HepG2 (cell line): ENCODE data around the gene CAMK2N2. TPM values are rescaled to one million over a fixed set of nuclear protein-coding genes. Genes with fewer than 3 reads are reported as not detected.

Experiments used
- ATAC-seq: fragments of 200-7000 bp; cut with Tn5 transposase; 3 replicates; pipeline ENCODE4 v1.9.1; 2020; ENCODE audit warnings: mild to moderate bottlenecking, moderate library complexity
- BruUV-seq: library from RNA; stranded (reverse); fragments of 400-500 nt; replicated peaks from 2 replicates; lab custom pipeline; 2021; lab: Mats Ljungman, UMichigan
- CTCF ChIA-PET: fragments of 300-600 bp; formaldehyde crosslinking; extraction: SDS; loops from one replicate; lab custom pipeline; 2021; ENCODE audit warnings: low total read pairs, inconsistent platforms, low intra/inter-chr PET ratio; lab: Yijun Ruan, JAX
- POLR2A ChIA-PET: fragments of 350-600 bp; sonication (Branson Sonifier 250); formaldehyde crosslinking; loops from one replicate; lab custom pipeline; 2020; ENCODE audit warnings: antibody characterized with exemption, inconsistent platforms; lab: Yijun Ruan, JAX
- DNase-seq: peaks from one replicate; pipeline ENCODE4 v3.0.0-alpha.2; 2015; ENCODE audit warnings: low spot score
- FAIRE-seq: peaks from 3 replicates; lab custom pipeline; 2011; peaks lifted over from hg19 to GRCh38; lab: Jason Lieb, UNC
- H2AFZ ChIP-seq: one replicate; pipeline ENCODE4 v1.6.1; 2011; ENCODE audit warnings: low read length, inconsistent platforms
- H3K27ac ChIP-seq: fragments of 300-600 bp; 3 replicates; pipeline ENCODE4 v1.8.0; 2011; ENCODE audit warnings: mixed run types, mild to moderate bottlenecking, mixed read lengths, low read length, inconsistent platforms; ENCODE audit not compliant: insufficient read depth; ENCODE audit errors: extremely low read length
- H3K27me3 ChIP-seq, 2 experiments: fragments of 200-600 bp in 1 of 2; 2 replicates in 1 of 2; 3 replicates in 1 of 2; pipeline versions ENCODE4 v1.6.0 to v1.8.0; 2011; ENCODE audit warnings: low read length in 2 of 2, mild to moderate bottlenecking in 2 of 2, moderate library complexity in 2 of 2, inconsistent platforms in 1 of 2; ENCODE audit not compliant: insufficient read depth in 2 of 2, control insufficient read depth in 1 of 2
- H3K36me3 ChIP-seq, 2 experiments: fragments of 200-600 bp in 1 of 2; replicated peaks in 1 of 2; 2 replicates in 1 of 2; 3 replicates in 1 of 2; pipeline versions ENCODE4 v1.5.1 to v1.8.0; 2011; ENCODE audit warnings: low read length in 2 of 2, inconsistent platforms in 1 of 2; ENCODE audit not compliant: insufficient read depth in 2 of 2, control insufficient read depth in 1 of 2
- H3K4me1 ChIP-seq: 2 replicates; pipeline ENCODE4 v1.5.1; 2012; ENCODE audit warnings: low read length, inconsistent platforms; ENCODE audit not compliant: insufficient read depth
- H3K4me2 ChIP-seq: 2 replicates; pipeline ENCODE4 v1.6.0; 2011; ENCODE audit warnings: low read depth, low read length, inconsistent platforms
- H3K4me3 ChIP-seq, 3 experiments: fragments of 200-600 bp in 1 of 3; sonication (generic), shearing (Covaris generic) in 1 of 3; replicated peaks in 1 of 3; 2 replicates each; pipeline ENCODE4 v1.5.1; 2011 to 2016; ENCODE audit warnings: low read length in 3 of 3, inconsistent platforms in 2 of 3, low read depth in 2 of 3, mild to moderate bottlenecking in 2 of 3, control low read depth in 1 of 3, mixed read lengths in 1 of 3; ENCODE audit not compliant: insufficient read depth in 1 of 3
- H3K79me2 ChIP-seq: one replicate; pipeline ENCODE4 v1.6.1; 2011; ENCODE audit warnings: low read length, inconsistent platforms; ENCODE audit not compliant: insufficient read depth
- H3K9ac ChIP-seq: 2 replicates; pipeline ENCODE4 v1.6.0; 2011; ENCODE audit warnings: mild to moderate bottlenecking, low read depth, low read length, inconsistent platforms; ENCODE audit not compliant: insufficient read depth
- H3K9me3 ChIP-seq: 2 replicates; pipeline ENCODE4 v1.5.1; 2012; ENCODE audit warnings: mild to moderate bottlenecking, low read length
- H4K20me1 ChIP-seq: 2 replicates; pipeline ENCODE4 v1.6.0; 2011; ENCODE audit warnings: inconsistent platforms, mild to moderate bottlenecking, low read length, moderate library complexity; ENCODE audit not compliant: insufficient read depth
- CEBPB ChIP-seq: IDR thresholded peaks from 2 replicates; pipeline ENCODE4 v1.6.1; 2011; ENCODE audit warnings: low read depth, low read length, improper control_type of control experiment, borderline replicate concordance
- CEBPG ChIP-seq: IDR thresholded peaks from 2 replicates; pipeline ENCODE4 v1.6.1; 2016
- EED ChIP-seq: sonication (generic); formaldehyde crosslinking; IDR thresholded peaks from 2 replicates; pipeline ENCODE4 v1.5.0; 2020; ENCODE audit warnings: mild to moderate bottlenecking, missing genetic modification reagents
- EZH2 ChIP-seq: conservative IDR thresholded peaks from 2 replicates; pipeline ENCODE4 v1.6.1; 2012; ENCODE audit warnings: mild to moderate bottlenecking, low read depth, low read length, moderate library complexity
- FOSL2 ChIP-seq: sonication (generic); formaldehyde crosslinking; IDR thresholded peaks from 2 replicates; pipeline ENCODE4 v1.4.0; 2020; ENCODE audit warnings: missing genetic modification reagents
- MAFF ChIP-seq: IDR thresholded peaks from 2 replicates; pipeline ENCODE4 v1.6.1; 2011; ENCODE audit warnings: low read depth, low read length, improper control_type of control experiment
- MTA1 ChIP-seq: sonication (generic); formaldehyde crosslinking; IDR thresholded peaks from 2 replicates; pipeline ENCODE4 v1.4.0; 2020; ENCODE audit warnings: missing genetic modification reagents, mild to moderate bottlenecking, borderline replicate concordance
- SAP130 ChIP-seq: IDR thresholded peaks from 2 replicates; pipeline ENCODE4 v1.6.1; 2016; ENCODE audit warnings: low read depth
- TBP ChIP-seq: sonication (generic); formaldehyde crosslinking; IDR thresholded peaks from 2 replicates; pipeline ENCODE4 v1.5.0; 2020; ENCODE audit warnings: missing genetic modification reagents
- ZBTB8A ChIP-seq: sonication (generic); formaldehyde crosslinking; IDR thresholded peaks from 2 replicates; pipeline ENCODE4 v1.4.0; 2020; ENCODE audit warnings: mild to moderate bottlenecking, low read depth, missing genetic modification reagents, borderline replicate concordance
- WGBS: methylation state at CpG from one replicate; pipeline ENCODE4 v1.1.6; 2017; ENCODE audit warnings: low lambda C conversion rate; 5-methylcytosine and 5-hydroxymethylcytosine counted together
- in situ Hi-C: cut with HindIII; loops from 2 replicates; pipeline ENCODE4 v1.10.0; 2017; ENCODE audit warnings: low pct_unique_long_range_greater_than_20kb; ENCODE audit not compliant: extremely low pct_ligation_motif_present
- intact Hi-C: fragments of 100-400 bp; cut with micrococcal nuclease; formaldehyde crosslinking; loops from one replicate; pipeline ENCODE4 v1.10.0; 2022; ENCODE audit not compliant: unreplicated experiment
- polyA plus RNA-seq, 8 experiments: library from polyadenylated mRNA; depleted of rRNA in 3 of 8; stranded (reverse) in 7 of 8; unstranded in 1 of 8; fragments of >200 nt; fragmentation: Illumina TruSeq in 4 of 8; extraction: Trizol in 4 of 8; gene quantifications; 2 replicates each; pipeline versions ENCODE4 v1.2.1 to v1.2.3, GENCODE V29; 2011 to 2016; ENCODE audit warnings: low read depth in 4 of 8, missing spikeins in 1 of 8, mixed read lengths in 1 of 8; ENCODE audit not compliant: insufficient read depth in 1 of 8
- total RNA-seq, 5 experiments: library from RNA; depleted of rRNA; stranded (reverse); fragments of >200 nt; fragmentation: Illumina TruSeq; extraction: Trizol; gene quantifications; 2 replicates each; pipeline ENCODE4 v1.2.3, GENCODE V29; 2016; ENCODE audit warnings: low read depth in 1 of 5
- TF ChIP-seq, protein P1 (sequence below): sonication (generic); formaldehyde crosslinking; IDR thresholded peaks from 2 replicates; pipeline ENCODE4 v1.8.0; 2022; ENCODE audit warnings: missing genetic modification reagents, mild to moderate bottlenecking, moderate library complexity, borderline replicate concordance
- TF ChIP-seq, protein P2 (sequence below): sonication (generic); formaldehyde crosslinking; IDR thresholded peaks from 2 replicates; pipeline ENCODE4 v1.4.0; 2020; ENCODE audit warnings: missing genetic modification reagents
- TF ChIP-seq, protein P3 (sequence below): sonication (generic); formaldehyde crosslinking; IDR thresholded peaks from 2 replicates; pipeline ENCODE4 v1.4.0; 2020; ENCODE audit warnings: missing genetic modification reagents
- TF ChIP-seq, protein P4 (sequence below): IDR thresholded peaks from 2 replicates; pipeline ENCODE4 v1.6.1; 2012; ENCODE audit warnings: inconsistent platforms

Gene CAMK2N2
- total and polyA plus RNA-seq, 2 of the 13 experiments (the other 11 are each of a cell fraction or from before 2014, with no cell fraction given): 0.12 to 0.27 TPM

DNA sequence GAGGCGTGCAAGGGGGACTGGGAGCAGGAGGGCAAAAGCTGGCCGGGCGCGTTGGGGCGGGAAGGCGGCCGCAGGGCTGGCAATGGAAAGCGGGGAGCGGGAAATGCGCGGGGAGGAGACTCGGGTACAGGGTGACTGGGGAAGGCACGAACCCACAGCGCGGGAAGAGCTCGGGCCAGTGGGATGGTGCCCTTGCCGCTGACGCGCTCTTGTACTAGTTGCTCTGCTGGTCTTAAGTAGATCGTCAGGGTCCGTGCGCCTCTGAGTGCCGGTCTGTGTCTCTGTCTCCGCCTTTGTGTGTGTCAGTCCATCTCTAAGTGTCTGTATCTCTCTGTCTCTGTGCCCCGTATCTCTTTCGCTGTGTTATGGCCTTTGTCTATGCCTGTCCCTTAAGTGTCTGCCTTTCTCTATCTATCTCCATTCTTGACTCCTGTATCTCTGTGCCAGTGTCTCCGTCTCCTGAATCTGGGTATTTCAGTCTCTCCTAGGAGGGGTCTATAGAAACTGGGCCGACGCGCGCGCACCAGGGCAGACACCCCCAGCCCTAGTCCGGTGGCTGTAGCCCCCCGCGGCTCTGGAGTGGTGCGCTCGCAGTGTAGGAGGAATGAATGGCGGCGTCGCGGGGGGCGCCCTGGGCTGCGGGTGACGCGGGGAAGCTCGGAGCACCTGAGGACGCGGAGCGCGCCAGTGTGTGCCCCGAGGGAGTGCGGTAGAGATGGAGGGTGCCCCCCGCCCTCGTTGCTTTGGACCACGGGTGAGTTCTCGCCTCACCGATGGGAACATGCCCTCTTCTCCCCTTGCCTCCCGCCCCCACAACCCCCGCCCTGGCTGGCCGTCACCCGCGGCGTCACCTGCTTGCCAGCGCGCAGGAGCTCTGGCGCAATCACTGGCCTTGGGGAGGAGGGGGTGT, 756 bp upstream of the CAMK2N2 start:
- TF ChIP-seq MAFF (no peak), EED (CRISPR knock-in tag) (0 out of 2 replicates have a peak, but pooled peaks have one; percentile 22), CEBPG (peak; percentile 71), CEBPB (peak; percentile 70; the same call in 1 of the 2 replicates), MTA1 (CRISPR knock-in tag) (peak; percentile 14; the same call in 1 of the 2 replicates), ZBTB8A (CRISPR knock-in tag) (no peak), SAP130 (CRISPR knock-in tag) (peak; percentile 3; the same call in 1 of the 2 replicates), EZH2 (peak; percentile 87; the same call in 1 of the 2 replicates), TBP (CRISPR knock-in tag) (no peak), FOSL2 (CRISPR knock-in tag) (0 out of 2 replicates have a peak, but pooled peaks have one; percentile 7)
- TF ChIP-seq, protein P1, sequence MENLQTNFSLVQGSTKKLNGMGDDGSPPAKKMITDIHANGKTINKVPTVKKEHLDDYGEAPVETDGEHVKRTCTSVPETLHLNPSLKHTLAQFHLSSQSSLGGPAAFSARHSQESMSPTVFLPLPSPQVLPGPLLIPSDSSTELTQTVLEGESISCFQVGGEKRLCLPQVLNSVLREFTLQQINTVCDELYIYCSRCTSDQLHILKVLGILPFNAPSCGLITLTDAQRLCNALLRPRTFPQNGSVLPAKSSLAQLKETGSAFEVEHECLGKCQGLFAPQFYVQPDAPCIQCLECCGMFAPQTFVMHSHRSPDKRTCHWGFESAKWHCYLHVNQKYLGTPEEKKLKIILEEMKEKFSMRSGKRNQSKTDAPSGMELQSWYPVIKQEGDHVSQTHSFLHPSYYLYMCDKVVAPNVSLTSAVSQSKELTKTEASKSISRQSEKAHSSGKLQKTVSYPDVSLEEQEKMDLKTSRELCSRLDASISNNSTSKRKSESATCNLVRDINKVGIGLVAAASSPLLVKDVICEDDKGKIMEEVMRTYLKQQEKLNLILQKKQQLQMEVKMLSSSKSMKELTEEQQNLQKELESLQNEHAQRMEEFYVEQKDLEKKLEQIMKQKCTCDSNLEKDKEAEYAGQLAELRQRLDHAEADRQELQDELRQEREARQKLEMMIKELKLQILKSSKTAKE (CRISPR knock-in tag): no peak
- TF ChIP-seq, protein P2, sequence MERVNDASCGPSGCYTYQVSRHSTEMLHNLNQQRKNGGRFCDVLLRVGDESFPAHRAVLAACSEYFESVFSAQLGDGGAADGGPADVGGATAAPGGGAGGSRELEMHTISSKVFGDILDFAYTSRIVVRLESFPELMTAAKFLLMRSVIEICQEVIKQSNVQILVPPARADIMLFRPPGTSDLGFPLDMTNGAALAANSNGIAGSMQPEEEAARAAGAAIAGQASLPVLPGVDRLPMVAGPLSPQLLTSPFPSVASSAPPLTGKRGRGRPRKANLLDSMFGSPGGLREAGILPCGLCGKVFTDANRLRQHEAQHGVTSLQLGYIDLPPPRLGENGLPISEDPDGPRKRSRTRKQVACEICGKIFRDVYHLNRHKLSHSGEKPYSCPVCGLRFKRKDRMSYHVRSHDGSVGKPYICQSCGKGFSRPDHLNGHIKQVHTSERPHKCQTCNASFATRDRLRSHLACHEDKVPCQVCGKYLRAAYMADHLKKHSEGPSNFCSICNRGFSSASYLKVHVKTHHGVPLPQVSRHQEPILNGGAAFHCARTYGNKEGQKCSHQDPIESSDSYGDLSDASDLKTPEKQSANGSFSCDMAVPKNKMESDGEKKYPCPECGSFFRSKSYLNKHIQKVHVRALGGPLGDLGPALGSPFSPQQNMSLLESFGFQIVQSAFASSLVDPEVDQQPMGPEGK (CRISPR knock-in tag): peak; percentile 72; the same call in 1 of the 2 replicates
- TF ChIP-seq, protein P3, sequence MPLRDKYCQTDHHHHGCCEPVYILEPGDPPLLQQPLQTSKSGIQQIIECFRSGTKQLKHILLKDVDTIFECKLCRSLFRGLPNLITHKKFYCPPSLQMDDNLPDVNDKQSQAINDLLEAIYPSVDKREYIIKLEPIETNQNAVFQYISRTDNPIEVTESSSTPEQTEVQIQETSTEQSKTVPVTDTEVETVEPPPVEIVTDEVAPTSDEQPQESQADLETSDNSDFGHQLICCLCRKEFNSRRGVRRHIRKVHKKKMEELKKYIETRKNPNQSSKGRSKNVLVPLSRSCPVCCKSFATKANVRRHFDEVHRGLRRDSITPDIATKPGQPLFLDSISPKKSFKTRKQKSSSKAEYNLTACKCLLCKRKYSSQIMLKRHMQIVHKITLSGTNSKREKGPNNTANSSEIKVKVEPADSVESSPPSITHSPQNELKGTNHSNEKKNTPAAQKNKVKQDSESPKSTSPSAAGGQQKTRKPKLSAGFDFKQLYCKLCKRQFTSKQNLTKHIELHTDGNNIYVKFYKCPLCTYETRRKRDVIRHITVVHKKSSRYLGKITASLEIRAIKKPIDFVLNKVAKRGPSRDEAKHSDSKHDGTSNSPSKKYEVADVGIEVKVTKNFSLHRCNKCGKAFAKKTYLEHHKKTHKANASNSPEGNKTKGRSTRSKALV (CRISPR knock-in tag): peak; percentile 83
- TF ChIP-seq, protein P4, sequence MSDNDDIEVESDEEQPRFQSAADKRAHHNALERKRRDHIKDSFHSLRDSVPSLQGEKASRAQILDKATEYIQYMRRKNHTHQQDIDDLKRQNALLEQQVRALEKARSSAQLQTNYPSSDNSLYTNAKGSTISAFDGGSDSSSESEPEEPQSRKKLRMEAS: peak; percentile 16
- TF ChIP-seq, all 625 proteins: peak for 10
- peaks cover 3 to 27% of the 10 kb centered on the region in 2 experiments for H3K27me3 ChIP-seq
- in situ Hi-C loops (no loop called here), intact Hi-C loops (loop anchor here (1.0 to 2.0 kb wide), 2 partner anchors 23 to 37 kb away; partner anchors contain the start of gene PSMD2)
- POLR2A ChIA-PET: interaction anchor here (1.0 to 1.5 kb wide), 2 partner anchors 12 to 21 kb away, joined by 4 read pairs; partner anchors contain the start of gene EEF1AKMT4
- FAIRE-seq (no peak), DNase-seq (no peak), ATAC-seq (peak; percentile 44)
- H3K9ac ChIP-seq: no peak overlapping the region
- H4K20me1 ChIP-seq: peaks cover 12% of the 10 kb centered on the region; the same call in 1 of the 2 replicates
- WGBS: 6% methylated on average over 27 of the region's 66 CpGs
- H3K27ac ChIP-seq: no peak overlapping the region
- H3K4me2 ChIP-seq: peak overlapping the region; percentile 92
- CTCF ChIA-PET: no interaction called here
- no peaks in the 10 kb centered on the region for H3K9me3 ChIP-seq
- H3K4me1 ChIP-seq: peaks cover 24% of the 10 kb centered on the region
- 0 out of 5 replicates have a peak, but pooled peaks cover 0 to 1% of the 10 kb centered on the region in 2 experiments for H3K36me3 ChIP-seq
- no peak overlapping the region for H2AFZ ChIP-seq
- no TSS peak for BruUV-seq
- no peaks in the 10 kb centered on the region for H3K79me2 ChIP-seq
- peak overlapping the region; percentile 18 to 73 (median 50) for H3K4me3 ChIP-seq
